ENCODE results near the gene SUGCT. TPM values are rescaled to one million over a fixed set of nuclear protein-coding genes. Genes with fewer than 3 reads are reported as not detected.
"Not testable (repeated sequence)": the region's sequence is repeated elsewhere in the genome, so short reads cannot be mapped to it uniquely, and the experiment has no call there.

SUGCT gene
- total RNA-seq, 6 donors from 2014 or later: 1.4 to 3.1 (median 1.7) TPM; not detected in 1

DNA sequence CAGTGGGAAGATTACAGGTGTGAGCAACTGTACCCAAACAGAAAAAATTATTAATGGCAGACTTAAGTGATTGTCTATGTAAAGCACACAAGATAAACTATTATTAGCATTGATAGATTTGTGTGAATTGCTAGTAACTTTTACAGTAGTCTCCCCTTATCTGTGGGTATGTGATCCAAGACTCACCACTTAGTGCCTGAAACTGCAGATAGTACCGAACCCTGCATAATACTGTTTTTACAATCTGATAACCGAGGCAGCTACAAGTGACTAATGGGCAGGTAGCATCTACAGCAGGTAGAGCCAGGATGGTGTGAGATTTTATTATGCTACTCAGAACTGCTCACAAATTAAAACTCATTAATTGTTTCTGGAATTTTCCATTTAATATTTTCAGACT, 31.9 kb upstream of the SUGCT start:
- no peaks in the 10 kb centered on the region for H3K9me3 ChIP-seq
- H3K36me3 ChIP-seq: no peaks in the 10 kb centered on the region
- no peak overlapping the region for H3K4me3 ChIP-seq
- ATAC-seq (ENCODE audit: low FRiP score in 2 of 2) (no peak), DNase-seq (no peak)
- 95 to 96% methylated on average over 2 of the region's 2 CpGs for WGBS, 2 donors
- no peaks in the 10 kb centered on the region for H3K4me1 ChIP-seq
- no peak overlapping the region for H3K27ac ChIP-seq
- TF ChIP-seq EP300 (IDR thresholded peaks at IDR 0.05) (no peak), POLR2A (IDR thresholded peaks at IDR 0.05) (no peak), CTCF (IDR thresholded peaks at IDR 0.05) (no peak), POLR2AphosphoS5 (IDR thresholded peaks at IDR 0.05) (no peak)
- no peaks in the 10 kb centered on the region for H3K27me3 ChIP-seq

DNA sequence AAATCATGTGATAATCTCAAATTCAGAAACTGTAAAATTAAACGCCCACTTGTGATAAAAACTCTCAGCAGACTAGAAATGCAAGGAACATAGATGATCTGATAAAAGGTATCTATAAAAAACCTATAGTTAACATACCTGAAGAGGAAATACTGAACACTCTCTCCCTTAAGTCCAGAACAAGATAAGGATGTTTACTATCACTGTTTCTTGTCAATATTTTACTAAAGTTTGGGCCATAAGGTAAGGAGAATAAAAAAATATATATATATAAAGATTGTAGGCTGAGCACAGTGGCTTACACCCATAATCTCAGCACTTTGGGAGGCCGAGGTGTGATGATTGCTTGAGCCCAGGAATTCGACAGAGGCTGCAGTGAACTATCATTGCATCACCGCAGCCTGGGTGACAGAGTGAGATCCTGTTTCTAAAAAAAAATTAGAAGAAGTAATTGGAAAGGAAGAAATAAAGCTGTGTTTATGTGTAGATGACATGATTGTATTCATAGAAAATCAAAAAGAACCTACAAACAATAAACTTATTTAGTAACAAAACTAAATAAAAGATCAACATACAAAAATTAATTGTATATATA, 28.8 kb upstream of the SUGCT start:
- WGBS, 2 donors: 68 to 71% methylated on average over 4 of the region's 4 CpGs
- DNase-seq (no peak), ATAC-seq (ENCODE audit: low FRiP score in 2 of 2) (no peak)
- Histone ChIP-seq H3K4me1 (no peaks in the 10 kb centered on the region), H3K9me3 (no peaks in the 10 kb centered on the region), H3K27me3 (no peaks in the 10 kb centered on the region), H3K4me3 (no peak overlapping the region), H3K27ac (no peak overlapping the region), H3K36me3 (no peaks in the 10 kb centered on the region)
- TF ChIP-seq CTCF (IDR thresholded peaks at IDR 0.05): no peak
- no peak for TF ChIP-seq POLR2A (IDR thresholded peaks at IDR 0.05)
- TF ChIP-seq EP300 (IDR thresholded peaks at IDR 0.05): no peak
- no peak for TF ChIP-seq POLR2AphosphoS5 (IDR thresholded peaks at IDR 0.05)

- ATAC-seq (ENCODE audit: low FRiP score in 2 of 2): no peak
- Histone ChIP-seq H3K27ac (no peak overlapping the region), H3K4me3 (no peak overlapping the region), H3K9me3 (no peaks in the 10 kb centered on the region), H3K4me1 (no peaks in the 10 kb centered on the region), H3K27me3 (no peaks in the 10 kb centered on the region), H3K36me3 (no peaks in the 10 kb centered on the region)
- TF ChIP-seq POLR2A (IDR thresholded peaks at IDR 0.05): no peak
- no peak for TF ChIP-seq POLR2AphosphoS5 (IDR thresholded peaks at IDR 0.05)
- TF ChIP-seq CTCF (IDR thresholded peaks at IDR 0.05): no peak
- no peak for TF ChIP-seq EP300 (IDR thresholded peaks at IDR 0.05)
- 92 to 94% methylated on average over 2 of the region's 2 CpGs for WGBS, 2 donors
- DNase-seq: no peak
Measured at GRCh38 chr7:40115936-40116335, 18.9 kb upstream of the SUGCT start.

DNA sequence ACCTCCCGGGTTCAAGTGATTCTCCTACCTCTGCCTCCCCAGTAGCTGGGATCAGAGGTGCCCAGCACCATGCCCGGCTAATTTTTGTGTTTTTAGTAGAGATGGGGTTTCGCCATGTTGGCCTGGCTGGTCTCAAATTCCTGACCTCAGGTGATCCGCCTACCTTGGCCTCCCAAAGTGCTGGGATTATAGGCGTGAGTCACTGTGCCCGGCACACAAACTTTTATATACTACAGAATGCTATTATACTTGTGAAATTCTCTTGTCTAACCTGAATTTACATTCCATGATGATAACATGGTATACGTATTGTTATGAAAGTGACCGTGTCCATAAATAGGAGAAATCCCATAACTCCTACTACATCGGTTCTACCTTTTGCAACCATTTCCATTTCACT, 17.6 kb upstream of the SUGCT start:
- not testable (repeated sequence) for H3K27me3 ChIP-seq; H3K27ac ChIP-seq; ATAC-seq (ENCODE audit: low FRiP score in 2 of 2); H3K9me3 ChIP-seq; H3K4me3 ChIP-seq; DNase-seq; H3K4me1 ChIP-seq; H3K36me3 ChIP-seq
- 94 to 98% methylated on average over 9 of the region's 9 CpGs for WGBS, 2 donors

GRCh38 chr7:40118201-40118600, 16.6 kb upstream of the SUGCT start:
- DNase-seq; H3K4me3 ChIP-seq; H3K9me3 ChIP-seq; H3K36me3 ChIP-seq; H3K27ac ChIP-seq; H3K4me1 ChIP-seq; H3K27me3 ChIP-seq; ATAC-seq (ENCODE audit: low FRiP score in 2 of 2): not testable (repeated sequence)
- 82 to 84% methylated on average over 7 of the region's 7 CpGs for WGBS, 2 donors

DNA sequence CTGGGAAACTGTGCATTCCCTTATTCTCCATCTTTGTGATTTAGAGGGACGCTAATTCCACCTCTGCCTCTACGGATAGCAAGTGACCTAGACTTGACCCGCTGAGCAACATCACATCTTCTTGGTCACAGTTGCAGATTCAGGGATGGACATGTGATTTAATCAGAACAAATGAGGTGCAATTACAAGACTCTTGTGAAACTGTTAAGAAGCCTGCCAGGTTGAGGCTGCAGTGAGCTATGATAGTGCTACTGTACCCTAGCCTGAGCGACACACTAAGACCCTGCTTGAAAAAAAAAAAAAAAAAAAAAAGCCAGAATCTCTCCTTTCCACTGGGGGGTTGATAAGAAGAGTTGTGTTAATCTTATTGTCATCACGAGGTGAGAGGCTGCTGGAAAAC, 14.8 kb upstream of the SUGCT start:
- Histone ChIP-seq H3K4me1 (no peaks in the 10 kb centered on the region), H3K4me3 (no peak overlapping the region), H3K9me3 (no peaks in the 10 kb centered on the region), H3K27ac (no peak overlapping the region), H3K27me3 (no peaks in the 10 kb centered on the region), H3K36me3 (no peaks in the 10 kb centered on the region)
- ATAC-seq (ENCODE audit: low FRiP score in 2 of 2) (no peak), DNase-seq (no peak)
- 83 to 88% methylated on average over 5 of the region's 5 CpGs for WGBS, 2 donors
- TF ChIP-seq POLR2AphosphoS5 (IDR thresholded peaks at IDR 0.05) (no peak), CTCF (IDR thresholded peaks at IDR 0.05) (no peak), EP300 (IDR thresholded peaks at IDR 0.05) (no peak), POLR2A (IDR thresholded peaks at IDR 0.05) (no peak)

- H3K36me3 ChIP-seq; H3K9me3 ChIP-seq; DNase-seq; H3K27me3 ChIP-seq; H3K4me3 ChIP-seq; ATAC-seq (ENCODE audit: low FRiP score in 2 of 2); H3K4me1 ChIP-seq; H3K27ac ChIP-seq: not testable (repeated sequence)
- WGBS, 2 donors: 94 to 95% methylated on average over 14 of the region's 14 CpGs
Measured at GRCh38 chr7:40122100-40122939, 12.5 kb upstream of the SUGCT start.
